ENCODE data around the gene SLC7A10.
A peak's percentile ranks its signal among the peaks of the same experiment; 100 is the strongest.
"Not testable (repeated sequence)": the region's sequence is repeated elsewhere in the genome, so short reads cannot be mapped to it uniquely, and the experiment has no call there.

The SLC7A10 gene

GRCh38 chr19:33240181-33240771, 14.6 kb upstream of the SLC7A10 start:
- no peak for DNase-seq (ENCODE audit: extremely low spot score, insufficient read length, low read depth)
- FAIRE-seq, result no peak

- DNase-seq (ENCODE audit: extremely low spot score, insufficient read length, low read depth) (no peak), FAIRE-seq (no peak)
These were observed 13.7 kb upstream of the SLC7A10 start for GRCh38 chr19:33239223-33239975.

- FAIRE-seq (no peak), DNase-seq (ENCODE audit: extremely low spot score, insufficient read length, low read depth) (no peak)
These were observed 13.0 kb upstream of the SLC7A10 start for GRCh38 chr19:33238481-33239149.

- DNase-seq (ENCODE audit: extremely low spot score, insufficient read length, low read depth), result no peak
- FAIRE-seq, result no peak
These were observed 11.2 kb upstream of the SLC7A10 start for GRCh38 chr19:33236696-33237390.

GRCh38 chr19:33235996-33236350, 10.3 kb upstream of the SLC7A10 start:
- DNase-seq (ENCODE audit: extremely low spot score, insufficient read length, low read depth), result no peak

GRCh38 chr19:33235269-33235995, 9.8 kb upstream of the SLC7A10 start:
- peak; percentile 94 for FAIRE-seq

More at GRCh38 chr19:33235996-33236350, 10.3 kb upstream of the SLC7A10 start:
- no peak for FAIRE-seq

GRCh38 chr19:33234736-33235135, 9.1 kb upstream of the SLC7A10 start:
- no peak for DNase-seq (ENCODE audit: extremely low spot score, insufficient read length, low read depth)
- no peak for FAIRE-seq

More at GRCh38 chr19:33235269-33235995, 9.8 kb upstream of the SLC7A10 start:
- peak; percentile 81 for DNase-seq (ENCODE audit: extremely low spot score, insufficient read length, low read depth)

GRCh38 chr19:33234092-33234491, 8.4 kb upstream of the SLC7A10 start:
- no peak for DNase-seq (ENCODE audit: extremely low spot score, insufficient read length, low read depth)

GRCh38 chr19:33233056-33233873, 7.6 kb upstream of the SLC7A10 start:
- FAIRE-seq, result peak; percentile 36
- no peak for DNase-seq (ENCODE audit: extremely low spot score, insufficient read length, low read depth)

More at GRCh38 chr19:33234092-33234491, 8.4 kb upstream of the SLC7A10 start:
- no peak for FAIRE-seq

GRCh38 chr19:33232656-33233055, 7.0 kb upstream of the SLC7A10 start:
- FAIRE-seq (no peak), DNase-seq (ENCODE audit: extremely low spot score, insufficient read length, low read depth) (no peak)

- FAIRE-seq, result no peak
- no peak for DNase-seq (ENCODE audit: extremely low spot score, insufficient read length, low read depth)
These were observed 5.9 kb upstream of the SLC7A10 start for GRCh38 chr19:33231511-33231910.

GRCh38 chr19:33229962-33230361, 4.3 kb upstream of the SLC7A10 start:
- no peak for FAIRE-seq
- no peak for DNase-seq (ENCODE audit: extremely low spot score, insufficient read length, low read depth)

GRCh38 chr19:33227870-33228599, 2.4 kb upstream of the SLC7A10 start:
- no peak for FAIRE-seq
- DNase-seq (ENCODE audit: extremely low spot score, insufficient read length, low read depth), result no peak

GRCh38 chr19:33227242-33227650, 1.6 kb upstream of the SLC7A10 start:
- DNase-seq (ENCODE audit: extremely low spot score, insufficient read length, low read depth) (no peak), FAIRE-seq (no peak)

- no peak for FAIRE-seq
- DNase-seq (ENCODE audit: extremely low spot score, insufficient read length, low read depth), result no peak
These were observed 1.0 kb upstream of the SLC7A10 start for GRCh38 chr19:33226550-33227241.

- DNase-seq (ENCODE audit: extremely low spot score, insufficient read length, low read depth), result no peak
These were observed 774 bp downstream of the SLC7A10 start for GRCh38 chr19:33224694-33225457.

GRCh38 chr19:33222255-33222654, 3.4 kb downstream of the SLC7A10 start:
- FAIRE-seq, result not testable (repeated sequence)

More at GRCh38 chr19:33224694-33225457, 774 bp downstream of the SLC7A10 start:
- FAIRE-seq, result no peak

More at GRCh38 chr19:33222255-33222654, 3.4 kb downstream of the SLC7A10 start:
- not testable (repeated sequence) for DNase-seq (ENCODE audit: extremely low spot score, insufficient read length, low read depth)
